ENCODE results near the gene ARHGEF17. TPM values are rescaled to one million over a fixed set of nuclear protein-coding genes. Genes with fewer than 3 reads are reported as not detected.
A peak's percentile ranks its signal among the peaks of the same experiment; 100 is the strongest.

The ARHGEF17 gene
- total RNA-seq, 2 experiments from 2014 or later: not detected

DNA sequence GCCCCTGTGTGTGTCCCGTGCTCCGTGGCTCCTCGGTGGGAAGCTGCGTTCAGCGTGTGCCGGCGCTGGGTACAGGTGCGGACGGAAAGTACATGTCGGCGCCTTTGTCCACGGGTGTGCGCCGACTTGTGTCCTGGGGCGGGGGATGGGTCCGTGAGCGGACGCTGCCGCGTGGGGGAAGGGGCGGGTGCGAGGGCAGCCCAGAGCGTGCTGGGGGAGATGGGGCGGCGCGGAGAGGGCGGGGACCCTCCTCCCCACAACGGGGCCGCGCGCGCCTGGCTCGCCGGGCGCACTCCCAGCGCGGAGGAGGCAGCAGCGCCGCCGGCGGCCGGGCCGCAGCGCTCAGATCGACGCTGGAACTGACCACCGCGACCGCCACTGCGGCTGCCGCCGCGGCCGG lies 34.6 kb downstream of the ARHGEF17 start:
- H3K9me3 Mint-ChIP-seq (ENCODE audit: low read depth): no peaks in the 10 kb centered on the region
- DNase-seq: no peak
- no peak for ATAC-seq
- CTCF ChIA-PET: interaction anchor here (1.8 to 1.9 kb wide), 2 partner anchors 8 to 35 kb away, joined by 9 to 10 read pairs; partner anchors contain the start of gene ARHGEF17
- H3K36me3 Mint-ChIP-seq: no peaks in the 10 kb centered on the region
- no peak overlapping the region for H3K4me3 Mint-ChIP-seq
- H3K27me3 Mint-ChIP-seq: peaks cover 3% of the 10 kb centered on the region
- no peaks in the 10 kb centered on the region for H3K4me1 Mint-ChIP-seq
- no peak overlapping the region for H3K27ac Mint-ChIP-seq

DNA sequence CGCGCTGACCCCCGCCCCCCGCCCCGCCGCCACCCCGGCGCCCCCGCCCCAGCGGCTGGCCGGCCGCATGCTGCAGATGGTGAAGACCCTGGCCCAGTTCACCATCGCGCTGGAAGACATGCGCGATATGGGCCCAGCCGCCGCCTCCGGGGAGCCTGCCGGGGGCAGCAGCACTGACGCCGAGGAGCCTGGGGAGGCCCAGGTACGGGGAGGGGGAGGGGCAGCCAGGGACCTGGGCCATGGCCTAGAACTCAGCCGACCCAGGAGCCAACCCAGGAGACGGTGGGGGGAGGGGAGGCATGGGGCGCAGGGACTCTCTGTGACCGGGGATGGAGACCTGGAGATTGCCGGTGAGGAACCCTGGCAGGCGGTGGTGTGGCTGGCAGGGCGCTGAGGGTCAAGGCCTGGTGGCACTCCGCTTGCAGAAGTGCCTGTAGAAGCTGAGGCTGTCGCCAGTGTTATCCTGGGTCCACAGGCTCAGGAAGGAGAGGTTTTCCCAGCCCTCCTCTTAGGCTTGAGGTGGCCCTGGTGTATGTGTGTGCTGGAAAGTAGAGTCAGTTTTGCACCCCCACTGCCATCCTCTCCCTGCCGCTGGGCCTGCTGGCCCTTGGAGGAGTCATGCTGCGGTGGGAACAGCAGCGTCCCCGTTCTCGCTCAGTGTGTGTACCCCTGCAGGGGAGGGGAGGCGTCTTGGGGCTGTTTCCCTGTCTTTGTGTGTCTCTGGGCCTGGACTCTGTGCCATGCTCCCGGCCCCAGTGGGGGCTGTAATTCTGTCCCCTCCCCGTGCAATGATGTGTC lies 35.2 kb downstream of the ARHGEF17 start:
- Mint-ChIP-seq H3K4me1 (no peaks in the 10 kb centered on the region), H3K4me3 (no peak overlapping the region), H3K27me3 (peaks cover 3% of the 10 kb centered on the region), H3K36me3 (no peaks in the 10 kb centered on the region), H3K27ac (no peak overlapping the region), H3K9me3 (ENCODE audit: low read depth) (no peaks in the 10 kb centered on the region)
- DNase-seq: no peak
- no peak for ATAC-seq
- CTCF ChIA-PET: interaction anchor here (0.7 to 1.9 kb wide), 2 partner anchors 8 to 50 kb away, joined by 3 to 6 read pairs; no protein-coding TSS in a partner anchor

GRCh38 chr11:73344191-73344607 lies 36.1 kb downstream of the ARHGEF17 start:
- no peaks in the 10 kb centered on the region for H3K36me3 Mint-ChIP-seq
- peaks cover 3% of the 10 kb centered on the region for H3K27me3 Mint-ChIP-seq
- DNase-seq: no peak
- CTCF ChIA-PET: interaction anchor here (0.7 to 1.9 kb wide), 4 partner anchors 9 to 49 kb away, joined by 3 to 6 read pairs (median 4); no protein-coding TSS in a partner anchor
- no peaks in the 10 kb centered on the region for H3K4me1 Mint-ChIP-seq
- no peaks in the 10 kb centered on the region for H3K9me3 Mint-ChIP-seq (ENCODE audit: low read depth)
- no peak for ATAC-seq
- no peak overlapping the region for H3K4me3 Mint-ChIP-seq
- H3K27ac Mint-ChIP-seq: no peak overlapping the region

GRCh38 chr11:73345481-73346160 lies 37.5 kb downstream of the ARHGEF17 start:
- Mint-ChIP-seq H3K27ac (no peak overlapping the region), H3K4me1 (peaks cover 6% of the 10 kb centered on the region)
- CTCF ChIA-PET: interaction anchor here (1.2 to 1.9 kb wide), 2 partner anchors 10 to 48 kb away, joined by 3 to 6 read pairs; no protein-coding TSS in a partner anchor

DNA sequence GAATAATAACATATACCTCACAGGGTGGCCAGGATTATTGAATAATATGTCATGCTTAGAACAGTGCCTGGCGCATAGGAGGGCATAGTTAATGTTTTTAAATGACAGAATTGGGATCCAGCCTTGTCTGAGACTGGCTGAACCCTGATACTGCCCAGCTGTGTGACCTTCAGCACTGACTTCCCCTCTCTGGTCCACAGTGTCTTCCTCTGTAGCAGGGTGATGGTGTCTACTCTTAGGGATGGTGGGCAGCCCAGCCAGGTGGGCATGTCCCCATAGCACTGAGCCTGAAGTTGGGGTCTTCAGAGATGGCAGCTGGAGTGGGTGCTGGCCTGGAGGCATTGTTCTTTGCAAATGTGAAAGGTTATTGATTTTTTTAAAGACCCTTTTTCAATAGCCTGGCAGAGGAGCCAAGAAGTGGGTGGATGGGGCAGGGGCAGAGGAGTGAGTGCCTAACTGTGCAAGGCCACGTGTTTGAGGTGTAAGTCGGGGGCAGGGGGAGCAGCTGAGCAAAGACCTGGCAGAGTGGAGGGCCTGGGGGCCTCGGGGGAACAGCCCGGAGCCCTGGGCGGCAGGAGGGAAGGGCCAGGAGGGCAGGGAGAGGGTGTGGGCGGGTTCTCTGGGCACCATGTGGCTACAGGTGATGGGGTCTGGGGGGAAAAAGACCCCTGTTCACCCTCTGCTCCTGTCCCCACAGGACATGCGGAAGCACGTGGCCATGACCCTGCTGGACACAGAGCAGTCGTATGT lies 38.3 kb downstream of the ARHGEF17 start:
- H3K27me3 Mint-ChIP-seq: peaks cover 3% of the 10 kb centered on the region
- CTCF ChIA-PET: no interaction called here
- ATAC-seq: no peak
- no peak overlapping the region for H3K27ac Mint-ChIP-seq
- H3K36me3 Mint-ChIP-seq: no peaks in the 10 kb centered on the region
- no peak overlapping the region for H3K4me3 Mint-ChIP-seq
- no peaks in the 10 kb centered on the region for H3K9me3 Mint-ChIP-seq (ENCODE audit: low read depth)
- DNase-seq: no peak
- peaks cover 10% of the 10 kb centered on the region for H3K4me1 Mint-ChIP-seq

More at GRCh38 chr11:73345481-73346160, 37.5 kb downstream of the ARHGEF17 start:
- ATAC-seq (no peak), DNase-seq (no peak)
- Mint-ChIP-seq H3K4me3 (no peak overlapping the region), H3K27me3 (peaks cover 3% of the 10 kb centered on the region), H3K36me3 (no peaks in the 10 kb centered on the region), H3K9me3 (ENCODE audit: low read depth) (no peaks in the 10 kb centered on the region)

DNA sequence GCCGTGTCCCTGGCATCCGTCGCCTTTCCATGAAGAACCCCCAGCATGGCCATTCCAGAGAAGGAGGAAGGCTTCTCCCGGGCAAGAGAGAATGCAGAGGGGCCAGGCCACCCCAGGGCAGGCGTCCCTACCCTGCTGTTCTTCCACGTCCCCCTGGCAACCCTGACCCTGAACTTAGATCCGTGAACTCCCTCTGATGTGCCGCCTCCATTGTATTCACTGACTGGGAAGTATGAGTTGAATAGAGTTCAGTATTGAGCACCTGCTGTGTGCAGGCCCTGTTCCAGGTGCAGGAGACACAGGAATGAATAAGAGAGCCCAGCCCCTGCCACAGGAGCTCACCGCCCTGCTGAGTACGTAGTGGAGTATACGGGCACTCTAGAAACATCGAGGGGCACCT lies 39.0 kb downstream of the ARHGEF17 start:
- no peaks in the 10 kb centered on the region for H3K9me3 Mint-ChIP-seq (ENCODE audit: low read depth)
- no peak for DNase-seq
- H3K36me3 Mint-ChIP-seq: no peaks in the 10 kb centered on the region
- H3K27me3 Mint-ChIP-seq: peaks cover 3% of the 10 kb centered on the region
- H3K4me3 Mint-ChIP-seq: no peak overlapping the region
- ATAC-seq: no peak
- H3K27ac Mint-ChIP-seq: no peak overlapping the region
- H3K4me1 Mint-ChIP-seq: peaks cover 10% of the 10 kb centered on the region
- CTCF ChIA-PET: interaction anchor here (10.0 kb wide), 1 partner anchor 46 kb away, joined by 130 read pairs; no protein-coding TSS in a partner anchor

GRCh38 chr11:73348838-73349237 lies 40.8 kb downstream of the ARHGEF17 start:
- ATAC-seq (no peak), DNase-seq (no peak)
- Mint-ChIP-seq H3K4me1 (peaks cover 16% of the 10 kb centered on the region), H3K4me3 (no peak overlapping the region), H3K27ac (no peak overlapping the region), H3K9me3 (ENCODE audit: low read depth) (no peaks in the 10 kb centered on the region), H3K36me3 (no peaks in the 10 kb centered on the region), H3K27me3 (peaks cover 3% of the 10 kb centered on the region)
- CTCF ChIA-PET: interaction anchor here (1.0 to 10.0 kb wide), 8 partner anchors 13 to 130 kb away, joined by 3 to 130 read pairs (median 19); partner anchors contain the start of gene ARHGEF17

DNA sequence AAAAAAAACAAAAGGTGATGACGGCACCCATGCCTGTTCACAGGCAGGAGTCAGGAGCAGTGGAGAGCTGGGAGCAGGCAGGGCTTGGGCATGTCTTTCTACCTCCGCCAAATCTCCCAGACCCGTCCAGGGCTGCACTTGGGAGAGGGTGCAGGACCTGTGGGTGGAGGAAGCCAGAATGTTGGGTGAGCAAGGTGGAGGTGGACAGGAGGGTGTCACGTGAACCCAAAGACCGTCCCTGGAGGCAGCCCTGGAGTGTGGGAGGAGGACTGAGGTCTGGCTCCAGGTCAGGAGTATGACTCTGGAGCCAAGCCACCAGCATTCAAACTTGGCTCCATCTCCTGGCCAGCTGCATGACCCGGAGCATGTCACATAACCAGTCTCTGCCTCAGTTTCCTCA lies 41.6 kb downstream of the ARHGEF17 start:
- no peaks in the 10 kb centered on the region for H3K9me3 Mint-ChIP-seq (ENCODE audit: low read depth)
- no peak overlapping the region for H3K4me3 Mint-ChIP-seq
- H3K4me1 Mint-ChIP-seq: peaks cover 18% of the 10 kb centered on the region
- ATAC-seq (no peak), DNase-seq (no peak)
- no peaks in the 10 kb centered on the region for H3K36me3 Mint-ChIP-seq
- no peak overlapping the region for H3K27ac Mint-ChIP-seq
- peaks cover 3% of the 10 kb centered on the region for H3K27me3 Mint-ChIP-seq
- CTCF ChIA-PET: interaction anchor here (1.0 to 10.0 kb wide), 13 partner anchors 11 to 129 kb away, joined by 3 to 130 read pairs (median 24); partner anchors contain the start of gene ARHGEF17

DNA sequence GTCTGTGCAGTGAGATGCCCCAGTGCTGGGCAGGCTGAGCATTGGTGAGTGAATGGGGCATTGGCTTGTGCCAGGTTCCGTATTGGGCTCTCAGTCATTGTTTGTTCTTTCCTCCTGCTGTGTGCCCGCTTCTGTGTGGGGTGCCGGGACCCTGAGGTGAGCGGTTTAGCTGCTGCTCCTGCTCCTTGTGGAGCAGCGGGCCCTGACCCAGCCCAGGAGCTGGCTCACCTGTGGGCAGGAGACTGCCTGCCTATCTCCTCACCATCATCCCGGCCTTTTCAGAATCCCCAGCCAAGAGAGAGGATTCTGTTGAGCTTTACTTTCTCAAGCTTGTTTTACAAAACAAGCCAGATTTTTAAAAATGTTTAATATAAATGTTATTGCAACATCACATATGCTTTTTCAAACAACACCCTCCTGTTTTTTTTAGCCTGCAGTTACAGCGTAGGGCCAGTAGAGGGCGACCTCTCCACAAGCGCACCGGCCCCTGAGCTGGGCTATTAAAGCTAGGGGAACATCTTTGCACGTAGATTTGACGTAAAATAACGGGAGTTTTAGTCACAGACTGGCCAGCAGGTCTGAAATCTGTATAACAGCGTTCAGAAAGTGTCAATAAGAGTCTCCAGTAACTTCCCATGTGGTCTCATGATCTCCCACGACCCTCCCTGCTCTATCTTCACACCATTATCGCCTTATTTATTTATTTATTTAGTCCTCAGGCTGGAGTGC lies 43.0 kb downstream of the ARHGEF17 start:
- ATAC-seq (peak; percentile 76), DNase-seq (peak; percentile 76)
- H3K36me3 Mint-ChIP-seq: no peaks in the 10 kb centered on the region
- H3K4me1 Mint-ChIP-seq: peaks cover 18% of the 10 kb centered on the region
- H3K9me3 Mint-ChIP-seq (ENCODE audit: low read depth): no peaks in the 10 kb centered on the region
- H3K27me3 Mint-ChIP-seq: no peaks in the 10 kb centered on the region
- H3K4me3 Mint-ChIP-seq: no peak overlapping the region
- CTCF ChIA-PET: interaction anchor here (0.6 to 10.0 kb wide), 45 partner anchors 9 to 917 kb away, joined by 3 to 130 read pairs (median 6); partner anchors contain the start of genes ARHGEF17, CLPB and RELT
- no peak overlapping the region for H3K27ac Mint-ChIP-seq

- CTCF ChIA-PET: interaction anchor here (1.4 to 10.0 kb wide), 4 partner anchors 10 to 45 kb away, joined by 4 to 130 read pairs (median 36); no protein-coding TSS in a partner anchor
- no peak overlapping the region for H3K4me3 Mint-ChIP-seq
- DNase-seq (peak; percentile 65), ATAC-seq (peak; percentile 65)
- no peaks in the 10 kb centered on the region for H3K27me3 Mint-ChIP-seq
- H3K4me1 Mint-ChIP-seq: peaks cover 18% of the 10 kb centered on the region
- H3K9me3 Mint-ChIP-seq (ENCODE audit: low read depth): no peaks in the 10 kb centered on the region
- peak overlapping the region; percentile 20 for H3K27ac Mint-ChIP-seq
- no peaks in the 10 kb centered on the region for H3K36me3 Mint-ChIP-seq
These were observed 45.3 kb downstream of the ARHGEF17 start for GRCh38 chr11:73353422-73353821.

DNA sequence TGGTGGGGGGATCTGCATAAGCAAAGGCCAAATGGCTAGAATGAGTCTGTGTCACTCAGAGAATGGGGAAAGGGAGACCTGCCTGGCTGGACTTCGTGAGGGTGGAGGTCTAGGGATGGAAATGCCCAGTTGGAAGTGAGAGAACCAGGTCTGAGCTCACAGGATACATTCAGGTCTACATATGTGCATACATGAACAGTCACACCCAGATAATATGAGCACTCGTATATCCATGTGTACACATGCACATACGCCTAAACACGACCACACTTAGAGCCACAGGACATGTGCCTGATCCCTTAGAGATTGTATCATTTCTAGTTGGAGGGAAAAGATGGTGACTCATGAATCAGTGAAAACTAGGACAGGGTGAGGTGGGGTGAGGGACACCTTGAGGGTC lies 47.0 kb downstream of the ARHGEF17 start:
- no peaks in the 10 kb centered on the region for H3K36me3 Mint-ChIP-seq
- no peaks in the 10 kb centered on the region for H3K27me3 Mint-ChIP-seq
- H3K4me3 Mint-ChIP-seq: no peak overlapping the region
- no peak overlapping the region for H3K27ac Mint-ChIP-seq
- peaks cover 17% of the 10 kb centered on the region for H3K4me1 Mint-ChIP-seq
- CTCF ChIA-PET: interaction anchor here (2.5 to 10.0 kb wide), 2 partner anchors 19 to 38 kb away, joined by 10 to 130 read pairs; no protein-coding TSS in a partner anchor
- DNase-seq: no peak
- H3K9me3 Mint-ChIP-seq (ENCODE audit: low read depth): no peaks in the 10 kb centered on the region
- ATAC-seq: no peak
